HL-60/S4 treated with phorbol 12-myristate 13-acetate at 8.2 ng/mL for 4 days and 3 days (cell line): Measurements from ENCODE around the gene CIROP.

Experiments
- in situ Hi-C: fragments of 300-500 bp; cut with MboI; formaldehyde crosslinking; loops from 2 replicates; pipeline ENCODE4 v1.15.0; 2022; ENCODE audit warnings: low sequenced_read_pairs

The CIROP gene

GRCh38 chr14:23093991-23094665 lies 10.7 kb downstream of the CIROP start:
- in situ Hi-C loops: no loop called here

GRCh38 chr14:23093526-23093925 lies 11.3 kb downstream of the CIROP start:
- in situ Hi-C loops: no loop called here

GRCh38 chr14:23093104-23093503 lies 11.7 kb downstream of the CIROP start:
- in situ Hi-C loops: no loop called here

- in situ Hi-C loops: no loop called here
Observed at GRCh38 chr14:23091294-23092225, 13.2 kb downstream of the CIROP start.

- in situ Hi-C loops: no loop called here
Observed at GRCh38 chr14:23090254-23090636, 14.5 kb downstream of the CIROP start.

GRCh38 chr14:23089498-23090253 lies 15.1 kb downstream of the CIROP start:
- in situ Hi-C loops: no loop called here

GRCh38 chr14:23086565-23086964 lies 18.2 kb downstream of the CIROP start:
- in situ Hi-C loops: no loop called here

- in situ Hi-C loops: no loop called here
Observed at GRCh38 chr14:23085458-23085857, 19.3 kb downstream of the CIROP start.

GRCh38 chr14:23080474-23080873 lies 24.3 kb downstream of the CIROP start:
- in situ Hi-C loops: no loop called here

GRCh38 chr14:23079716-23080115 lies 25.1 kb downstream of the CIROP start:
- in situ Hi-C loops: no loop called here

- in situ Hi-C loops: no loop called here
Observed at GRCh38 chr14:23078692-23079116, 26.1 kb downstream of the CIROP start.

GRCh38 chr14:23077962-23078361 lies 26.8 kb downstream of the CIROP start:
- in situ Hi-C loops: no loop called here

- in situ Hi-C loops: no loop called here
Observed at GRCh38 chr14:23076785-23077408, 27.9 kb downstream of the CIROP start.

- in situ Hi-C loops: no loop called here
Observed at GRCh38 chr14:23074906-23075305, 29.9 kb downstream of the CIROP start.

GRCh38 chr14:23071921-23072539 lies 32.8 kb downstream of the CIROP start:
- in situ Hi-C loops: no loop called here

GRCh38 chr14:23071244-23071920 lies 33.4 kb downstream of the CIROP start:
- in situ Hi-C loops: no loop called here

GRCh38 chr14:23070262-23071129 lies 34.3 kb downstream of the CIROP start:
- in situ Hi-C loops: no loop called here

GRCh38 chr14:23069413-23069806 lies 35.4 kb downstream of the CIROP start:
- in situ Hi-C loops: no loop called here

GRCh38 chr14:23068789-23069412 lies 35.9 kb downstream of the CIROP start:
- in situ Hi-C loops: no loop called here
